Measurements from ENCODE around the gene SERPINA10.

GRCh38 chr14:94309721-94310120 is 16.7 kb upstream of the SERPINA10 start:
- TF ChIP-seq CTCF (IDR thresholded peaks at IDR 0.05) (no peak), POLR2A (IDR thresholded peaks at IDR 0.05) (no peak)
